Measurements from ENCODE around the gene PRSS57. TPM values are rescaled to one million over a fixed set of nuclear protein-coding genes. Genes with fewer than 3 reads are reported as not detected.
A peak's percentile ranks its signal among the peaks of the same experiment; 100 is the strongest.
"Not testable (repeated sequence)": the region's sequence is repeated elsewhere in the genome, so short reads cannot be mapped to it uniquely, and the experiment has no call there.

Gene PRSS57
- total RNA-seq, 1 experiment from 2014 or later = not detected

DNA sequence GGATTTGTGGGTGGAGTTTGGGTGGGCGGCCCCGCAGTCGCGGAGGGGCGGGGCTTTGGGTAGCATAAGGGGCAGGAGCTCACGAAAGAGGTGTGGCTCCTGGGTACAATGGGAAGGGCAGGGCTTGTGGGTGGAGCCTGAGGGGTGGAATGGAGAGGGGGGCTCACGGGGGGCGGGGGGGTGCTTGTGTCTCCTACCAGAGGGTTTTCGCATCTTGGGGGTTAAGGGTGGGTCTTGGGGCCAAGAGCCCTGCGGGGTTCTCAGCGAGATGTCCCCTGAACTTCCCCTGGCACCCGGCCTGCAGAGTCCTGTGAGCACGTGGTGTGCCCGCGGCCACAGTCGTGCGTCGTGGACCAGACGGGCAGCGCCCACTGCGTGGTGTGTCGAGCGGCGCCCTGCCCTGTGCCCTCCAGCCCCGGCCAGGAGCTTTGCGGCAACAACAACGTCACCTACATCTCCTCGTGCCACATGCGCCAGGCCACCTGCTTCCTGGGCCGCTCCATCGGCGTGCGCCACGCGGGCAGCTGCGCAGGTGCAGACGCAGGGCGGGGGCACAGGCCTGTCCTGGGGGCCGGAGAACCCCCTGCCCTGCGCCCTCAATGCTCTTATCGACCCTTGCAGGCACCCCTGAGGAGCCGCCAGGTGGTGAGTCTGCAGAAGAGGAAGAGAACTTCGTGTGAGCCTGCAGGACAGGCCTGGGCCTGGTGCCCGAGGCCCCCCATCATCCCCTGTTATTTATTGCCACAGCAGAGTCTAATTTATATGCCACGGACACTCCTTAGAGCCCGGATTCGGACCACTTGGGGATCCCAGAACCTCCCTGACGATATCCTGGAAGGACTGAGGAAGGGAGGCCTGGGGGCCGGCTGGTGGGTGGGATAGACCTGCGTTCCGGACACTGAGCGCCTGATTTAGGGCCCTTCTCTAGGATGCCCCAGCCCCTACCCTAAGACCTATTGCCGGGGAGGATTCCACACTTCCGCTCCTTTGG, 13.9 kb downstream of the PRSS57 start:
- DNase-seq (ENCODE audit: low read depth, low spot score) = no peak
- in situ Hi-C loops (cut with HindIII; ENCODE audit: low pct_unique_long_range_greater_than_20kb, low sequenced_read_pairs) = no loop called here

DNA sequence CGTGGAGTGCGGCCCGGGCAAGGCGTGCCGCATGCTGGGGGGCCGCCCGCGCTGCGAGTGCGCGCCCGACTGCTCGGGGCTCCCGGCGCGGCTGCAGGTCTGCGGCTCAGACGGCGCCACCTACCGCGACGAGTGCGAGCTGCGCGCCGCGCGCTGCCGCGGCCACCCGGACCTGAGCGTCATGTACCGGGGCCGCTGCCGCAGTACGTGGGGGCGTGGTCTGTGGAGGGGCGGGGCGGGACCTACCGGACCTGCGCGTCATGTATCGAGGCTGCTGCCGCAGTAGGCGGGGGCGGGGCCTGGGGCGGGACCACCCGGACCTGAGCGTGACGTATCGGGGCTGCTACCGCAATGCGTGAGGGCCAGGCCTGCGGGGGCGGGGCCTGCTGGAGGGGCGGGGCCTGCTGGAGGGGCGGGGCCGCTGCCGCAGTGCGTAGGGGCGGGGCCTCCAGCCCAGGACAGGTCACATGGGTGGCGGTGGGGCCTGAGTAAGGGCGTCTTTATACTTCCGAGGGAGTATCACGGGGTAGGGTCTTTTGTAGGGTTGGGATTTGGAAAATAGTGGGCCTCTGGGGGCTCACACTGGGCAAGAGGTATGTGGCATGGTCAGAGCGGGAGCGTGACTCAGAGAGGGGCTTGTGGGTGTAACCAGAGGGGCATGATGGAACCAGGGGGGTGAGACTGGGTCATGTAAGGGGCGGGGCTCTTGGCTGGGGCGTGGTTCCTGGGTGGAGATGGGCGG, 14.8 kb downstream of the PRSS57 start:
- DNase-seq (ENCODE audit: low read depth, low spot score) = peak; percentile 95
- in situ Hi-C loops (cut with HindIII; ENCODE audit: low pct_unique_long_range_greater_than_20kb, low sequenced_read_pairs) = no loop called here

DNA sequence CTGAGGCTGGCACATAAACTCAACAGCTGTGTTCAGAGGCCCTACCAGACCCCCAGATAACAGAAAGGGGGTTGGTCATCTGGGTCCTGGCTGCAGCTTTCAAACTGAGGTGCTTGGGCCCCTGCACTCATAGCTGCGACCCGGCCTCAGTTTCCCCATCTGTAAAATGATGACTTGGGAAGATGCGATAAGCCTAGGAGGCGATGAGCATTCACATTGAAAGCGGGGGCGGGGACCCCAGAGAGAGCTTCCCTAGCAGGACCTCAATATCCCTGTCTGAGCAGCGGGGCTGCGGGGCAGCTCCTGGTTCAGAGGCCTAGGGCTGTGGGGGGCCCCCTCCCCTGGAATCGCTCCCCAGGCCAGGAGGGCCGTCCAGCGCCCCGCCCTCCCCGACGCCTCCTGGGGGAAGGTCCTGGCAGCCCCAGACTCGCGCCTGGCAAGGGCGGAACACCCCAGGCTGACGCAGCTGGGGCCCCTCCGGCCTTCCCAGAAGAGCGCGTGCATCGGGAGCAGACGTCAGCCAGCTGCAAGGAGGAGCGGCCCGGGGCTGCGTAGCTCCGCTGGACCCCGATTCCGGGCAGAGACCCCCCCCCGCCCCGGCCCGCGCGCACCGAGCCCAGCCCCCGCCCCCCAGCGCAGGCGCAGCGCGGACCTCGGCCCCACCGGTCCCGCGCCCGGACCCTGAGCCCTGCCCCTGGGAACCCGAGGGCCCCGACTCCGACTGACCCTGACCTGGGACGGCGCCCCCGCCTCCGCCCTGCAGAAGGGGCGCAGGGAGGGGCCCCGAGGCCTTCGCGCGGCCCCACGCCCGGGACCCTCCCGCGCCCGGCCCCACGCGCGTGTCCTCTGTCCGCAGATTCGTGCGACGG, 15.6 kb downstream of the PRSS57 start:
- in situ Hi-C loops (cut with HindIII; ENCODE audit: low pct_unique_long_range_greater_than_20kb, low sequenced_read_pairs) = no loop called here
- DNase-seq (ENCODE audit: low read depth, low spot score) = peak; percentile 34

DNA sequence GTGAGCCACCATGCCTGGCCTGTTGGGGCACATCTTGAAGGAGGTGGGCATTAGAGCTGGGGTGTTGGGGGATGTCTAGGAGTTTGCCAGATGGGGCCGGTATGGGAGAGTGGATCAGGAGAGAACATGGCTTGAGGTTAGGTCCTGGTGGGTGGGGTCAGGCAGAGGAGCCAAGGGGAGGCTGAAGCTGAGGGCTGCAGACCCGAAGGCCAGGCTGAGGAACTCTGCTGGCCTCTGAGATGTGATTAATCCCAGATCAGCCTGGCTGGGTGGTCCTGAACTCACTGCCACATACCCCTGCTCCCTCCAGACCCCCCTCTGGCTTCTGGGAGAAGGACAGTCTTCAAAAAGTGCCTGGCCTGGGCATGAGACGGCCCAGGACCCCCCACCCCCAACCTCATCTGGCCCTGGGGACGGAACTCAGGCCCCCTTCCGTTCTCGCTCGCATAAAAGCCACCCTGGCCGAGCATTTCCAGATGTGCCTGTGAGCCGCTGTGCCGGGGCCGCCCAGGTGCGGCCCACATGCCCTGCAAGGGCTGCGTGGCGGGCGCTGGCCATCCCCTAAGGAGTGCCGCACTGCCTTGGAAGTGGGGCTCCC, 16.4 kb downstream of the PRSS57 start:
- in situ Hi-C loops (cut with HindIII; ENCODE audit: low pct_unique_long_range_greater_than_20kb, low sequenced_read_pairs) = no loop called here
- DNase-seq (ENCODE audit: low read depth, low spot score) = no peak

DNA sequence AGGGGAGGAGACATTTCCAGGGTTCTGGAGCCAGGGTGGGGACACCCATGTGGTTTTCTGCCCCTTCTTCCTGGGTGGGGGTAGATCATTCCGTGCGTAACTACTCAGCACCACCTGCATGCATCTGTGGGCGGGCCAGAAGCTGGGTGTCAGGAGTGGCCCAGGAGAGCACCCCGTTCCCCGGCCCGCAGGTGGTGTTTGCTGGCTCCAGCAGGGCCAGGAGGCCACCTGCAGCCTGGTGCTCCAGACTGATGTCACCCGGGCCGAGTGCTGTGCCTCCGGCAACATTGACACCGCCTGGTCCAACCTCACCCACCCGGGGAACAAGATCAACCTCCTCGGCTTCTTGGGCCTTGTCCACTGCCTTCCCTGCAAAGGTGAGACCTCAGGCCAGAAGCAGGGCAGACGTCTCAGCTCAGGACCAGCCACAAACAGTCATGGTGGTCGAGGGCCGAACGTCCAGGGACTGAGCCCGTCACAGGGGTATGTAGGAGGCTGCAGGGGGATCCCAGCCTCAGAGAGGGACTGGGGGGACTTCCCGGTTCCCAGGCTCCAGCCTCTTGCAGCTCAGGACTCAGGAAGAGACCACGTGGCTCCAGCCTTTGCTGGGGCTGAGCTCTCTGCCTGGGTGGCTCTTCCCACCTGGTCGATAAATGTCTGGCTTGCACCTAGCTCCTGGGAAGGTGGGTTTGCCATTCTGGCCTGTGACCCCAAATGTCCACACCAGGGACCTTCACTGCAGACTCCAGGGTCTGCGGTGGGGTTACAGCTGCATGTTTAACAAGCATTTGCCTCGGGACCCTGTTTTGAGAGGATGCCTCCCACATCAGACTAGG, 17.4 kb downstream of the PRSS57 start:
- in situ Hi-C loops (cut with HindIII; ENCODE audit: low pct_unique_long_range_greater_than_20kb, low sequenced_read_pairs) = no loop called here
- no peak for DNase-seq (ENCODE audit: low read depth, low spot score)

DNA sequence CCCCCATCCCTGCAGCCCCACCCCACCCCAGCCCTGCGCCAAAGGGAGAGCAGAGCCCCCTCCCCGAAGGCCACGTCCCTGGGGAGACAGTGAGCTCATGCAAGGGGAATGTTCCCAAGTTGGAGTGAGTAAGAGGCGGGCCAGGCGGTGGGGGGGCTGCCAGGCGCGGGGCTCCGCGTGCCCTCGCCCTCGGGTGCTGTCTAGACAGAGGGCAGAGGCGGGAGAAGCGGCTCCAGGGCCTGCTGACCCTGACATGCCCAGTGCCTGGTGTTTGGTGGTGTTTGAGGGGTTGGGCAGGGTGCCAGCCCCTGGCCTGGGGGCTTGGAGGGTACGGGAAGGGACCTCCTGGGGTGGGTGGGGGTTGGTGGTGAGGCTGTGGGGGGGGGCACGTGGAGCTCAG, 18.1 kb downstream of the PRSS57 start:
- in situ Hi-C loops (cut with HindIII; ENCODE audit: low pct_unique_long_range_greater_than_20kb, low sequenced_read_pairs) = no loop called here
- peak; percentile 36 for DNase-seq (ENCODE audit: low read depth, low spot score)

DNA sequence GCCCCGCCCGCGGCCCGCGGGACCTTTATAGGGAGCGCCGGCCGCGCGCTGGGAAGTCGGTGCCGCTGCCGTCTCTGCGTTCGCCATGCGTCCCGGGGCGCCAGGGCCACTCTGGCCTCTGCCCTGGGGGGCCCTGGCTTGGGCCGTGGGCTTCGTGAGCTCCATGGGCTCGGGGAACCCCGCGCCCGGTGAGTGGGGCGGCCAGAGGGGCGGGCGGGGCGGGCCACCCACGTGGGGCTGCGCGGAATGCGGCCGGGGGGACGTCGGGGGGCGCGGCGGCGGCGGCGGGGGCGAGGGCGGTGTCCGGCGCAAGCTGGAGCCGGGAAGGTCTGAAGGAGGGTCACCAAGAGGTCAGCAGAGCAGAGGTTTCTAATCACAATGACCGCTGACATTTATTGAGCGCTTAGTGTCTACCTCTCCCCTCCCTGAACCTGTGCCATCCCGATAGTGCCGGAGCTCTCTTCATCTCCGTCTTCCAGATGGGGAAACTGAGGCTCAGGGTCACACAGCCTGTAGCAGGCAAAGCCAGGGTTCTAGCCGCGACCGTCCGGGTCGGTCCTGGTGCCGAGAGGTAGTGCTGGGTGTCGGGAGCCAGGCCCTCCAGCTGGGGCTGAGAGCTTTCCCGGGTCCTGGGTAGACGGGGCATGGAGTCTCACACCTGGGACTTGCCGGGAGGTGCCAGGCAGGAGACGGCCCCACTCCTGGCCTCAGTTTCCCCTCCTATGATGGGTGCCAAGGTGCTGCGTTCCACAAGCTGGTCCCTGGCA, 18.7 kb downstream of the PRSS57 start, which contains the start of gene FSTL3:
TSS of gene FSTL3 (plus strand) at position 54 of the 767 bp plus-strand sequence. CDS start at position 86, 32 bp downstream.
- in situ Hi-C loops (cut with HindIII; ENCODE audit: low pct_unique_long_range_greater_than_20kb, low sequenced_read_pairs) = no loop called here
- no peak for DNase-seq (ENCODE audit: low read depth, low spot score)

DNA sequence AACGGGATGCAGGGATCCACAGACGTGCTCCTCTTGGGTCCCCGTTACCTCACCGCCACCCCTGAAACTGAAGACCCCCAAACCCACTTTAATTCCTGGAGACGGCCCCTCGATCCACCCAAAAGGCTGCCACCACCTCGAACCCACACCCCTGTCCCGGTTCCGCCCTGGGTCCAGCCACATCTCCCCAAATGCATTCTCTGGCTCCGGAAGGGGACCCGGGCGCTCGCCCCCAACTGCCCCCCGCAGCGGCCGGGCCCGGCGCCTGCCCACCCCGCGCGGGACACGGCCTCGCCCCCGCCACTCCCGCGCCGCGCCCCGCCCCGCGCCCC, 19.3 kb downstream of the PRSS57 start:
- DNase-seq (ENCODE audit: low read depth, low spot score) = no peak
- in situ Hi-C loops (cut with HindIII; ENCODE audit: low pct_unique_long_range_greater_than_20kb, low sequenced_read_pairs) = no loop called here

DNA sequence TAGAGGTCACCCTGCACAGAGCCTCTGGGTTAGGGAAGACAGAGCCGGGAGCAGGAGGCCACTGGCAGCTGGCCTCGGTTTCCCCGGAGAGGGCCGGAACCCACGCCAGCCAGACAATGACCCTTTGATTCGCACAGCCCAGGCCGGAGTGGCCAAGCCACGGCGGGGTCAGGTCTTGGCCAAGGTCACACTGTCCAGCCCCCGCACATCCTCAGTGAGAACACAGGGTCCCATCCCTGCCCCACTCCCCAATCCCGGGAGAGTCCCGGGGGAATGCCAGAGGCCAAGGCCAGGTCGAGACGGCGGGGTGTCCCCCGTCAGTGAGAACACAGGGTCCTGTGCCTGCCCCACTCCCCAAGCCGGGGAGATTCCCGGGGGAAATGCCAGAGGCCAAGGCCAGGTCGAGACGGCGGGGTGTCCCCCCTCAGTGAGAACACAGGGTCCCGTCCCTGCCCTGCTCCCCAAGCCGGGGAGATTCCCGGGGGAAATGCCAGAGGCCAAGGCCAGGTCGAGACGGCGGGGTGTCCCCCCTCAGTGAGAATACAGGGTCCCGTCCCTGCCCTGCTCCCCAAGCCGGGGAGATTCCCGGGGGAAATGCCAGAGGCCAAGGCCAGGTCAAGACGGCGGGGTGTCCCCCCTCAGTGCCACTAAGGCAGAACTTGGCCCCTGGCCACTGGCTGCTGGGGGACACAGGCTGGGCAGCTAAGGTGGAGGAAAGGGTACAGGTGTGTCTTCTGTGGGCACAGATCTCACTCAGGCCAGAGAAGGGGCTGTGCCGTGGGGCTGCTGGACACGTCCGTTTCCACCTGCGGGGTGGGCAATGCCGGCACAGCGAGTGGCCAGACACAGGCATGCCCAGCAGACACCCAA, 20.7 kb downstream of the PRSS57 start:
- in situ Hi-C loops (cut with HindIII; ENCODE audit: low pct_unique_long_range_greater_than_20kb, low sequenced_read_pairs) = no loop called here

DNA sequence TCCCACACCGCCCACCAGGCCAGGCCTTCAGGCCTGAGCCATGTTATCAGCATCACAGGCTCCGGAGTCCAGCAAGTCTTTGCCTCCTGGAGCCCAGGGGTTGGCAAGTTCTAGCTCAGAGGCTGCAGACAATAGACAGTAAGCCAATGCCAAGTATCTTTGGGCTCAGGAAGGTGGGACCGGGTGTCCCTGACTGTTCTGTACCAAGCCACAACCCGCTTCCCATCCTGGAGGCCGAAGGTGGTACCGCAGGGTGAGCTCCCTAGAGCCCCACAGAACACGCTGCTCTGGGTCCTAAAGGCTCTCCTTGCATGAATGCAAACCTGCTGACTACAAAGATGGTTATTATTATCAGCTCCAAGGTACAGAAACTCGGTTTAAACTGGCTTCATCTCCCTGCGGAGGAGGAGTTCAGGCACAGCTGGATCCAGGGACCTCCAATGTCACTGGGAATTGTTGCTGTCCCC, 24.6 kb downstream of the PRSS57 start:
- in situ Hi-C loops (cut with HindIII; ENCODE audit: low pct_unique_long_range_greater_than_20kb, low sequenced_read_pairs) = no loop called here
- no peak for DNase-seq (ENCODE audit: low read depth, low spot score)

More for the DNA sequence above, 20.7 kb downstream of the PRSS57 start:
- no peak for DNase-seq (ENCODE audit: low read depth, low spot score)

DNA sequence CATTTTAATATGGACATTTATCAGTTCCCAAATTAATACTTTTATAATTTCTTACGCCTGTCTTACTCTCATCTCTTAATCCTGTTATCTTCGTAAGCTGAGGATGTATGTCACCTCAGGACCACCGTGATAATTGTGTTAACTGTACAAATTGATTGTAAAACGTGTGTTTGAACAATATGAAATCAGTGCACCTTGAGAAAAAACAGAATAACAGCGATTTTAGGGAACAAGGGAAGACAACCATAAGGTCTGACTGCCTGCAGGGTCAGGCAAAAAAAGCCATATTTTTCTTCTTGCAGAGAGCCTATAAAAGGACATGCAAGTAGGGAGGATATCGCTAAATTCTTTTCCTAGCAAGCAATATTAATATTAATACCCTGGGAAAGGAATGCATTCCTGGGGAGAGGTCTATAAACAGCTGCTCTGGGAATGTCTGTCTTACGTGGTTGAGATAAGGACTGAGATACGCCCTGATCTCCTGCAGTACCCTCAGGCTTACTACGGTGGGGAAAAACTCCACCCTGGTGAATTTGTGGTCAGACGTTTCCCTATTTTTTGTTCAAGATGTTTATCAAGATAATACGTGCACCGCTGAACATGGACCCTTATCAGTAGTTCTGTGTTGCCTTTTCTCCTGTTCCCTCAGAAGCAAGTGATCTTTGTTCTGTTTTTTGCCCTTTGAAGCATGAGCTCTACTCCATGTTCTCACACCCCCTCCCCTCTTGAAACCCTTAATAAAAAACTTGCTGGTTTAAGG, 26.4 kb downstream of the PRSS57 start:
- DNase-seq (ENCODE audit: low read depth, low spot score); in situ Hi-C loops (cut with HindIII; ENCODE audit: low pct_unique_long_range_greater_than_20kb, low sequenced_read_pairs): not testable (repeated sequence)

DNA sequence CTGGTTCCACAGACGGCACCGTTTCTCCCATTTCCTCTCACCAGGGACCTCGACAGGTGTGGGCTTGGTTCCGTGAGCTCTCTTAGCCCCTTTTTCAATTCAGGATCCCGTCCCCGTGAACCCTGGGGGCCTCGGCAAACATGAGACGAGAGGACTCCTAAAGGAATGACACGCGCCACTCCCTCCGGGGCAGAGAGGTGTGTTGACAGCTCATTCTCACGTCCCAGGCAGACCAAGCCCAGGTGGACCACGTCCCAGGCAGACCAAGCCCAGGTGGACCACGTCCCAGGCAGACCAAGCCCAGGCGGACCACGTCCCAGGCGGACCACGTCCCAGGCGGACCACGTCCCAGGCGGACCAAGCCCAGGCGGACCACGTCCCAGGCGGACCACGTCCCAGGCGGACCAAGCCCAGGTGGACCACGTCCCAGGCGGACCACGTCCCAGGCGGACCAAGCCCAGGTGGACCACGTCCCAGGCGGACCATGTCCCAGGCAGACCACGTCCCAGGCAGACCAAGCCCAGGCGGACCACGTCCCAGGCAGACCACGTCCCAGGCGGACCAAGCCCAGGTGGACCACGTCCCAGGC, 28.2 kb downstream of the PRSS57 start:
- DNase-seq (ENCODE audit: low read depth, low spot score); in situ Hi-C loops (cut with HindIII; ENCODE audit: low pct_unique_long_range_greater_than_20kb, low sequenced_read_pairs): not testable (repeated sequence)

DNA sequence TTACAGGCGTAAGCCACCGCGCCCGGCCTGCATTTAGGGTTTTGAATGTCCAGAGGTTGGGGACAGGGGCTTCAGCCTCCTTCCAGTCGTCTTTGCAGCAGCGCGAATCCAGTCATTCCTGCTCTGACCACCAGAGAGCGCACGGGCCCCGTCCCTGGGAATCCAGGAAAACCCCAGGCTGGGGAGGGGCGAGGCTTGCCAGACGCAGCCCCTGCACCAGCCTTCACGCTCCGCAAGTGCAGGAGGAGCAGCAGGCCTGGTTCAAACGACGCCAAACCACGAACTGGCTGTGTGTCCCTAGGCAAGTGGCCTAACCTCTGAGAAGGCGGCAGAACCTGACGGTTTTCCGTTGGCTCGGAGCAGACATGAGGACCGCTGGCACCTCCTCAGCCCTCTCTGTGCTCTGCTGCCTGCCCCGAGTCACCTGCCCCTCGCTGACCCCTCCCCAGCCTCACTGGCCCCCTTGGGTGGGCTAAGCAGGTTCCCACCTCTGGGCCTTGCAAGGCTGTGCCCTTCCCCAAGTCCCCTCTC, 30.3 kb downstream of the PRSS57 start:
- DNase-seq (ENCODE audit: low read depth, low spot score) = peak; percentile 80
- in situ Hi-C loops (cut with HindIII; ENCODE audit: low pct_unique_long_range_greater_than_20kb, low sequenced_read_pairs) = no loop called here

DNA sequence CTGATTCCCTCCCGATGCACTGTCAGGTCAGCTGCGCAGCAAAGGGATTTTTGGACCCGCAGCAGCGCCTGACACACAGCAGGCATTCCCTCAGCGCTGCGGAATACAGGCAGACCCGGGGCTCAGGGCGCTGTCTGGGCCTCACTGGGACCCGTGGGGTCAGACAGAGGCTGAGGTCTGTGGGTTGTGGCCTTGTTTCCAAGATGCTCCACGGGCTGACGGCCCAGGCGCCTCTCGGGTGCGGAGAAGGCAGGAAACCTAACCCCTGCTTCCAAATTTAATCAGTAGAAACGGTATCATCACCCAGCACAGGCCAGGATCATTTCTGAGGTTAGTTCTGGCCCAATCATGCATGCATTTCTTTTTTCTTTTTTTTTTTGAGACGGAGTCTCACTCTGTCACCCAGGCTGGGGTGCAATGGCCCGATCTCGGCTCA, 31.6 kb downstream of the PRSS57 start:
- in situ Hi-C loops (cut with HindIII; ENCODE audit: low pct_unique_long_range_greater_than_20kb, low sequenced_read_pairs) = no loop called here
- no peak for DNase-seq (ENCODE audit: low read depth, low spot score)

Data from SK-MEL-5 (cell line).